CD4-positive, alpha-beta T cell (primary cell): ENCODE data around the gene TDRD9. TPM values are rescaled to one million over a fixed set of nuclear protein-coding genes. Genes with fewer than 3 reads are reported as not detected.

Experiments
- ATAC-seq: fragments of 200-7000 bp; cut with Tn5 transposase; one replicate; pipeline ENCODE4 v1.10.0; 2022; ENCODE audit warnings: mild to moderate bottlenecking; ENCODE audit not compliant: poor library complexity
- CTCF ChIA-PET: fragments of 350-600 bp; sonication (Branson Sonifier 250); formaldehyde crosslinking; loops from one replicate; lab custom pipeline; 2021; ENCODE audit warnings: antibody characterized with exemption, inconsistent platforms; lab: Charles Lee
- POLR2A ChIA-PET: fragments of 350-600 bp; sonication (Branson Sonifier 250); formaldehyde crosslinking; loops from one replicate; lab custom pipeline; 2021; ENCODE audit warnings: antibody characterized with exemption, inconsistent platforms; lab: Charles Lee
- DNase-seq, 14 experiments: peaks; one replicate each; pipeline ENCODE4 v3.0.0-alpha.2; 2013 to 2020; ENCODE audit warnings: mixed read lengths in 2 of 14
- H3K27ac ChIP-seq, 2 donors: one replicate each; pipeline versions ENCODE4 v1.5.1 to v1.7.0; 2013; ENCODE audit warnings: low read length in 2 of 2, low read depth in 1 of 2, mild to moderate bottlenecking in 1 of 2
- H3K27me3 ChIP-seq, 2 experiments: 1 replicate in 1 of 2; 2 replicates in 1 of 2; pipeline versions ENCODE4 v1.6.1 to v1.7.0; 2013; ENCODE audit warnings: low read length in 2 of 2, control low read depth in 1 of 2, mild to moderate bottlenecking in 1 of 2, moderate library complexity in 1 of 2; ENCODE audit not compliant: insufficient read depth in 2 of 2, control insufficient read depth in 1 of 2
- H3K36me3 ChIP-seq: one replicate; pipeline ENCODE4 v1.6.1; 2013; ENCODE audit warnings: low read length, control low read depth; ENCODE audit not compliant: insufficient read depth
- H3K4me1 ChIP-seq: one replicate; pipeline ENCODE4 v1.6.1; 2013; ENCODE audit warnings: low read length, control low read depth; ENCODE audit not compliant: insufficient read depth
- H3K4me3 ChIP-seq: one replicate; pipeline ENCODE4 v1.5.1; 2013; ENCODE audit warnings: mild to moderate bottlenecking, low read length, moderate library complexity
- H3K9me3 ChIP-seq, 2 experiments: 1 replicate in 1 of 2; 2 replicates in 1 of 2; pipeline versions ENCODE4 v1.6.1 to v1.7.0; 2013; ENCODE audit warnings: low read length in 2 of 2, mild to moderate bottlenecking in 2 of 2, control low read depth in 1 of 2, moderate library complexity in 1 of 2; ENCODE audit not compliant: control insufficient read depth in 1 of 2, insufficient read depth in 1 of 2
- H3K27ac Mint-ChIP-seq: one replicate; pipeline ENCODE4 v1.8.0; 2020; ENCODE audit warnings: mixed read lengths
- H3K27me3 Mint-ChIP-seq: one replicate; pipeline ENCODE4 v1.8.0; 2021; ENCODE audit warnings: mixed read lengths
- H3K36me3 Mint-ChIP-seq: one replicate; pipeline ENCODE4 v1.8.0; 2021; ENCODE audit warnings: low read depth, mixed read lengths
- H3K4me1 Mint-ChIP-seq: one replicate; pipeline ENCODE4 v1.8.0; 2021; ENCODE audit warnings: low read depth, mixed read lengths
- H3K4me3 Mint-ChIP-seq: one replicate; pipeline ENCODE4 v1.8.0; 2020; ENCODE audit warnings: mild to moderate bottlenecking, mixed read lengths
- H3K9me3 Mint-ChIP-seq: one replicate; pipeline ENCODE4 v1.8.0; 2020; ENCODE audit warnings: mixed read lengths
- CTCF ChIP-seq: fragments of 200-600 bp; IDR thresholded peaks from one replicate; pipeline ENCODE4 v1.8.0; 2022; ENCODE audit warnings: antibody characterized with exemption, mild to moderate bottlenecking
- intact Hi-C, 2 experiments: fragments of 100-400 bp; cut with DNase I in 1 of 2; cut with micrococcal nuclease in 1 of 2; formaldehyde crosslinking; loops; one replicate each; pipeline versions ENCODE4 v1.15.1 to v1.9.0; 2023 to 2025; cut with DNase I, micrococcal nuclease
- total RNA-seq, 174 experiments: library from RNA in 2 of 174; stranded (reverse) in 2 of 174; gene quantifications; one replicate each; pipeline ENCODE4 v1.2.3 and lab custom pipeline; 2021 to 2026

TDRD9 gene
- total RNA-seq, 2 experiments from 2014 or later, result 0.17 to 0.27 TPM

DNA sequence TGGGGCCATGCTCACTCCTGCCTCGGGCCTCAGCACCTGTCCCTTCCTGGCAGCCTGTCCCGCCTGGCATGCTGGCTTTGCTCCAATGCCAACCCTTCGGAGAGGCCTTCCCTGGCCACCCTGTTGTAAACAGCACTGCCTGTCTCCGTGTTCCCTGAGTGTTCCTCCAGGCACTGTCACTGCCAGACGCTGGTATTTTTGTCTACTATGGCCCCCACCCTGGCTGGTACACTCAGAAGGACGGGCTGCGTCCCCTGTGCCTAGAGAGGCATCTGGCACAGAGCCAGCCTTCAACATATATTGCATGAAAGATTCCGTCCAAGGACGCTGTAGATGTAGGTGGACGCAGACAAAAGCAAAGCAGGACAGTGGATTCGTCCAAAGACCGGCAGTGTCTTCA is 154.6 kb downstream of the TDRD9 start:
- peaks cover 8 to 13% of the 10 kb centered on the region in 2 experiments for H3K27me3 ChIP-seq
- Mint-ChIP-seq H3K27me3 (peaks cover 23% of the 10 kb centered on the region), H3K9me3 (no peaks in the 10 kb centered on the region), H3K36me3 (no peaks in the 10 kb centered on the region), H3K27ac (no peak overlapping the region), H3K4me1 (peaks cover 11% of the 10 kb centered on the region), H3K4me3 (no peak overlapping the region)
- H3K9me3 ChIP-seq, result peaks cover 0 to 10% of the 10 kb centered on the region in 2 experiments
- intact Hi-C loops, result no loop called here
- no peaks in the 10 kb centered on the region for H3K36me3 ChIP-seq
- no peak for TF ChIP-seq CTCF
- H3K4me1 ChIP-seq, result peaks cover 13% of the 10 kb centered on the region
- no peak overlapping the region for H3K27ac ChIP-seq
- ChIA-PET CTCF (no interaction called here), POLR2A (no interaction called here)
- peak in 2 of 14 experiments; percentile 10 to 28 for DNase-seq
- ATAC-seq, result no peak
- no peak overlapping the region for H3K4me3 ChIP-seq

DNA sequence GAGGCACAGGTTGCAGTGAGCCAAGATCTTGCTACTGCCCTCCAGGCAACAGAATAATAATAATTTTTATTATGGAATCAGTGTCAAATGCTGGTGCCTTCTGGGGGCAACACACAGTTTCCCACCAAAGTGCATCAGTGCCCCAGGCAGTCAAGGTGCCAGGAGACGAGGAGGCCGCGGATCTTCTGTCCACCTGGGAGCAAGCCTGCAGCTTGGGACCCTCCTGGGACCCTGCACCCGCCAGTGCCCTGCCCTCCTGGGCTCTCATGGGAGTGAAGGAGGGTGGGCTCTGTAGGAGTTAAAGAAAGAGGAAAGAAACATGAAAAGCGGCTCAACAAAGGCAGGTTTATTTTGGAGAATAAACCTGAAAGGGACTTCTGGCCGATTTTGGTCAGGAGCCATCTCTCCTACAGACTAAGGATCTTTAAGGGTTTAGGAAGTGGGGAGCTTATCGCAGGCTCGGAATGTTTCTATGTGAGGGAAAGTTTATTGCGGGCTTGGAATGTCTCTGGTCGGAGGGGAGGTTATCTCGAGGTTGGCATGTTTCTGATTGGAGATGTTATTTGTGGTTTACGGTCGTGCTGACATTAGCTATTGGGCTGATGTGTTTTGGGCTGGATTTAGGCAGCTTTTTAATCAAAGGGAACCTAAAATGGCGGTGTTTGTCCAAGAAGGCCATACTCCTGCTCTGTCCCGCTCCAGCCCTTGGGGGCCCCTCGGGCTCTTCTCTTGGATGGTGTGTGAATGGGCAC is 156.2 kb downstream of the TDRD9 start:
- peaks cover 8 to 13% of the 10 kb centered on the region in 2 experiments for H3K27me3 ChIP-seq

More for the DNA sequence above, 156.2 kb downstream of the TDRD9 start:
- Histone ChIP-seq H3K9me3 (peaks cover 0 to 10% of the 10 kb centered on the region in 2 experiments), H3K36me3 (no peaks in the 10 kb centered on the region), H3K4me3 (no peak overlapping the region), H3K4me1 (peaks cover 6% of the 10 kb centered on the region), H3K27ac (no peak overlapping the region)
- intact Hi-C loops, result no loop called here
- H3K27ac Mint-ChIP-seq, result no peak overlapping the region
- DNase-seq (no peak), ATAC-seq (no peak)
- no peak overlapping the region for H3K4me3 Mint-ChIP-seq
- ChIA-PET CTCF (no interaction called here), POLR2A (no interaction called here)
- H3K36me3 Mint-ChIP-seq, result no peaks in the 10 kb centered on the region
- H3K27me3 Mint-ChIP-seq, result peaks cover 20% of the 10 kb centered on the region
- TF ChIP-seq CTCF, result no peak
- no peaks in the 10 kb centered on the region for H3K4me1 Mint-ChIP-seq
- H3K9me3 Mint-ChIP-seq, result no peaks in the 10 kb centered on the region
